T47D (cell line): ENCODE results near the gene SULT1A2.
A peak's percentile ranks its signal among the peaks of the same experiment; 100 is the strongest.

ENCODE experiments used
- DNase-seq, 2 experiments: peaks; one replicate each; pipeline versions ENCODE4 v3.0.0 to v3.0.0-alpha.2; 2011 to 2012; ENCODE audit warnings: low read depth in 1 of 2, low spot score in 1 of 2
- JUND ChIP-seq: IDR thresholded peaks from 2 replicates; pipeline ENCODE4 v1.6.1; 2012; ENCODE audit warnings: low read depth
- in situ Hi-C: cut with HindIII; loops from 2 replicates; pipeline ENCODE4 v1.10.0; 2016; ENCODE audit warnings: low sequenced_read_pairs, low pct_unique_long_range_greater_than_20kb

Gene SULT1A2

DNA sequence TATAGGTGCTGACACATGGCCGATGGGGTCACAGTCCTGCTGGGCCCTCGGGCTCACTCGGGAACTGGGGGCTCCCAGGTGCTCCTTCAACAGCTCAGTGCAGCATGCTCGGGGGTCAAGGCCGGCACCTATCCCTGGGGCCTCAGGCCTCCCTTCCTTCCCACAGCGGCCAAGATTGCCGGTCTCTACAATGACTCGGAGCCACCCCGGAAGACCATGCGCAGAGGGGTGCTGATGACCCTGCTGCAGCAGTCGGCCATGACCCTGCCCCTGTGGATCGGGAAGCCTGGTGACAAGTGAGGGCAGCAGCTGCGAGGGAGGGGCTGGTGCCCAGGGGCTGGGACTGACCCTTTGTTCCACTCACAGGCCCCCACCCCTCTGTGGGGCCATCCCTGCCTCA is 6.9 kb downstream of the SULT1A2 start:
- in situ Hi-C loops = no loop called here
- no peak for DNase-seq
- no peak for TF ChIP-seq JUND

DNA sequence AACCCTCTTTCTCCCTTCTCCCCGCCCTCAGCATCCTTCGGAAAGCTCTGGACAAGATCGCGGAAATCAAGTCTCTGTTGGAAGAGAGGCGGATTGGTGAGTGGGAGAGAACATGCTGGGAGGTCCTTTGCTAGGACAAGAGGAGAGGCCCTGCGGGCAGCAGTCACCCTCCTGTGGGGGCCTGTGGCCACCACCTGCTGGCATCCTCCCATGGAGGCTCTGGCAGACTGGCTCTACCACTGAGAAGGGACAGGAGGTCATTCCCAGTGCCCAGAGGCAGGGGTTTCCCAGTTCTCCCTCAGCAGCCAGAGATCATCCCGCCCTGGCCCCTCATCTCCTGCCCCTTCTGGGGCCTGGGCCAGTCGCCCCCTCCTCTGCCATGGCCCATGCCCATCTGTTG is 7.8 kb downstream of the SULT1A2 start:
- no peak for DNase-seq
- no peak for TF ChIP-seq JUND
- in situ Hi-C loops = no loop called here

- DNase-seq = peak in 1 of 2 experiments; percentile 25
- no peak for TF ChIP-seq JUND
- in situ Hi-C loops = no loop called here
These were observed 9.5 kb downstream of the SULT1A2 start for GRCh38 chr16:28587386-28587785.

DNA sequence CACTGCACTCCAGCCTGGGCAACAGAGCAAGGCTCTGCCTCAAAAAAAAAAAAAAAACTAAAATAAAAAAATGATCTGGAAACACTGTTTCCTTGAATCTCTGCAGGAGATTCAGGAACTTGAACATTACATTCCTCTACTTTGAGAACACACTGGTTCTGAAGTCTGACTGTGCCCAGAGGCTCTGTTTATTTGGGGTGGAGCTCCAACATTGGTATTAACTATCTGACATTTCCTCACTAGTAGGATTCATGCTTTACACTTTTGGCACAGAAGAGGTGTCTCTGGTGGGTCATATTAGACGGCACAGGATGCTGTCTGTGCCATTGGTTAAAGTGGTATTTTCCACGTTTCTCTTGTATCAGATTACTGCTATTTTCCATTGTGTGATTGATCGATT is 10.4 kb downstream of the SULT1A2 start:
- peak; percentile 37 to 48 for DNase-seq
- TF ChIP-seq JUND = no peak
- in situ Hi-C loops = no loop called here

- no peak for DNase-seq
- in situ Hi-C loops = no loop called here
- no peak for TF ChIP-seq JUND
These were observed 11.2 kb downstream of the SULT1A2 start for GRCh38 chr16:28585674-28586073.

- no peak for DNase-seq
- no peak for TF ChIP-seq JUND
- in situ Hi-C loops = no loop called here
These were observed 16.0 kb downstream of the SULT1A2 start for GRCh38 chr16:28580726-28581315.

GRCh38 chr16:28575446-28576109 is 21.3 kb downstream of the SULT1A2 start:
- TF ChIP-seq JUND = no peak
- DNase-seq = no peak
- in situ Hi-C loops = no loop called here

GRCh38 chr16:28574925-28575324 is 21.9 kb downstream of the SULT1A2 start:
- no peak for TF ChIP-seq JUND
- no peak for DNase-seq
- in situ Hi-C loops = no loop called here

- DNase-seq = no peak
- no peak for TF ChIP-seq JUND
- in situ Hi-C loops = no loop called here
These were observed 22.8 kb downstream of the SULT1A2 start for GRCh38 chr16:28573738-28574718.

DNA sequence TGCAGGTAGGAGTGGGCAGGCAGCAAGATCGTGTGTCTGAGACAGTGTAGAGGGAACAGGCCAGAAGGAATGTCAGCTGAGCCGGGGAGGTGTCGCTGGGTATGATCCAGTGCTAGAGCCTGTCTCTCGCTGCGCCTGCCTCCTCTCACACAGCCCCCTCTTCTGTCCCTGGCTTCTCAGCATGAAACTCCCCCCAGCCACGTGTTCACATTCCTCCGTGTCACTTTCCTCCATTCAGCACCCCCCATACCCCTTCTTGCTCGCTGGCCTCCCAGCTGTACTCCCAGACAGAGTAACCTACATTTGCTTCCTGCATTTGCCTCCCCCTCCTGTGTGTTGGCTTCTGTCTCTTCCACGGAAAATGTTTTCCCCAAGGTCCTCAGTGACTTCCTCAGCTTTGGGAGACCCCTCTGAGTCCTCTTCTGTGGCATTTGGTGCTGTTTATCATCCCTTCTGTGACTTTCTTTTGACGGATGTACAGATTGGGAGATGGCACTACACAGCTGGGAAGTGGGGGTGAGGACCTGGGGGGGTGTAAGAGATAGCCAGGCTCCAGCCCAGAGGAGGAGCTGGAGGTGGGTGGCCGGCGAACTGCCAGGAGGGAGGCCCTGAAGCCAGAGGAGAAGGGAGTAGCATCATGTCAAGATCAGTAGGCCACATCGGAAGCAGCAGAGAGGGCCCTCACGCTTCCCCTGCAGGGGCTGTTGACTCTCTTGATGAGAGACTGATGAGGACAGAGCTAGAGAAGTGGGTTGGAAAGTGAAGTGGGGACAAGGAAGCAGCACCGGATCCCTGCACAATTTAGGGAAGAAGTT is 23.9 kb downstream of the SULT1A2 start:
- no peak for TF ChIP-seq JUND
- DNase-seq = no peak
- in situ Hi-C loops = no loop called here

DNA sequence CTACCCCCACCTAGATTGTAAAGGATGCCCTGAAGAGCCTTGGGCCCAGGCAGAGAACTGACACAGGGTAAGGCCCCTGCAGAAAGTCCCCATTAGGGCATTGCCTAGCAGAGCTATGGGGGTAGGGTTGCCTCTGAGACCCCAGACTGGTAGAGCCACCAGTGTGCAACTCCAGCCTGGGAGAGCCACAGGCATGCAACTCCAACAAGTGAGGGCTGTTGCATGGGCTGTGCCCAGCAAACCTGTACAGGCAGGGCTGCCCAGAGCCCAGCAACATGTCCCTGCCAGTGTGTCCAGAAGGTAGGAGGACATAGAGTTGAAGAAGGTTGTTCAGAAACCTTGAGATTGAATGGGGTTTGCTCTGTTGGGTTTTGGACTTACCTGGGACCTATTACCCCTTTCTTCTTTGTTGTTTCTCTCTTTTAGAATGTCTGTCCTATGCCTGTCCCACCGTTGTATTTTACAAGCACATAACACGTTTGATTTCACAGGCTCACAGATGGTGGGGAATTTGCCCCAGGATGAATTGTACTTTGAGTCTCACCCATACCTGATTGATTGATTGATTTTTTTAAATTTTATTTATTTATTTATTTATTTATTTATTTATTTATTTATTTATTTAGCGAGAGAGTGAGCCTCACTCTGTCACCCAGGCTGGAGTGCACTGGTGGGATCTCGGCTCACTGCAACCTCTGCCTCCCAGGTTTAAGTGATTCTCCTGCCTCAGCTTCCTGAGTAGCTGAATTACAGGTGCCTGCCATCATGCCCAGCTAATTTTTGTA is 26.7 kb downstream of the SULT1A2 start:
- no peak for DNase-seq
- in situ Hi-C loops = no loop called here
- no peak for TF ChIP-seq JUND
